Peyer's patch (tissue), 4 donors: ENCODE results near the gene KLF13.

ENCODE experiments used
- CTCF ChIP-seq, 6 experiments: fragments of 450-650 bp in 4 of 6; fragments of 200-600 bp in 2 of 6; sonication (generic) in 1 of 6; IDR thresholded peaks; one replicate each; pipeline ENCODE4 v1.5.1; 2017 to 2019; ENCODE audit warnings: antibody characterized with exemption in 6 of 6, mild to moderate bottlenecking in 3 of 6, moderate library complexity in 1 of 6
- POLR2A ChIP-seq, 2 donors: fragments of 450-650 bp; IDR thresholded peaks; one replicate each; pipeline ENCODE4 v1.5.1; 2017; ENCODE audit warnings: antibody characterized with exemption in 2 of 2, mild to moderate bottlenecking in 2 of 2, moderate library complexity in 2 of 2

DNA sequence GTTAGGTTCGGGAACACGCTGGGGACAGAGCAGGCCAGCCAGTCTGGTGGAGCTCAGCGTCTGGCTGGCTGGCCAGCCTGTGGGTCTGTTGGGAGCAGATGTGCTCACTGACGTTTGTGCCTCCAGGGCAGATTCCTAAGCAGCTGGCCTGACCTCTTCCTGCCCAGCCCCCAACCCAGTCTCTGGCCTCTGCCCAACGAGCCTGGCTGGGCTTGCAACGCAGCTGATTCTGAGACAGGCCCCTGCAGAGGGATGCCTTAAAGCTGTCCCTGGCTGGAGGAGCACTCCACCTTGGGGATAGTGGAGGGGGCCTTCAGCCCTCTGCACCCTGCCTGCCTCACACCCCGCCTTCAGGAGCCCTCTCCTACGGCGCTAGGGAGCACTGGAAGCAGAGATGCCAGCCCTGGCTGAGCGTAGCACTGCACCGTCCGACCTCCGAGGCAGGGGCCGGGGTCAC, 46.0 kb downstream of the KLF13 start:
- TF ChIP-seq POLR2A (IDR thresholded peaks at IDR 0.05) (no peak), CTCF (IDR thresholded peaks at IDR 0.05) (no peak)
